HT1080 (cell line): ENCODE results near the gene NLGN1. TPM values are rescaled to one million over a fixed set of nuclear protein-coding genes. Genes with fewer than 3 reads are reported as not detected.
"Not testable (repeated sequence)": the region's sequence is repeated elsewhere in the genome, so short reads cannot be mapped to it uniquely, and the experiment has no call there.

Source experiments
- DNase-seq: peaks from one replicate; pipeline ENCODE4 v3.0.0-alpha.2; 2015; ENCODE audit warnings: low read depth
- total RNA-seq: library from RNA; depleted of rRNA; stranded (reverse); fragments of >200 nt; shearing (Covaris generic); gene quantifications from 2 replicates; pipeline ENCODE4 v1.2.3, GENCODE V29; 2014

NLGN1 gene
- total RNA-seq, 1 experiment from 2014 or later, result 1.6 TPM

DNA sequence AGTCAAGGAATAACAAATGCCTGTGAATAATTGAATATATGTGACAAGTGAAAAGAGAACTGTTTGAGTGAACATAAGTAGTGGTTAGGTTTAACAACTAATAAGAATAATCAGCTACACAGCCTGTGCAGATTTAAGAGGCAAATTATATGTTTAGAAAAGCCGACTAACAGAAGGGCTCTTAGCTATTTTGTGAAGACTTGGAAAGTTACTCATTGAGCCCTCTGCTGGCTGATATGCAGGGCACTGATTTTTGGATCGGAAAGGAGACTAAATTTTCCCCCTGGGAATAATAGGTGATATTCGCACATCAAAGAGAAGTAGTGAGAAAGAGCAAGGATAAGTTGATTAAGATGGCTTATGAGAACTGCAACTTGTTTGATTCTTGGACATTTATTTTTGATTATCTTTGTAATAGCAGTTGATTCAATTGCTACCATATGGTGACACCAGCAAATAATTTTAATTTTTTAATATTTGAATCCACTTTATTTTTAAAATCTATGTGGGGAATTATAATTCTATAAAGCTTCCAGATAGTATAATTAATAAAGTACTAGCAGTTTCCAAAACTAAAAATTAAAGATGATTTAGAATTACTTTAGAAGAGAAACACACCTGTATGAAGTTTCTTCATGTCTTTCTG is 156.2 kb downstream of the NLGN1 start:
- DNase-seq, result peak; percentile 45

DNA sequence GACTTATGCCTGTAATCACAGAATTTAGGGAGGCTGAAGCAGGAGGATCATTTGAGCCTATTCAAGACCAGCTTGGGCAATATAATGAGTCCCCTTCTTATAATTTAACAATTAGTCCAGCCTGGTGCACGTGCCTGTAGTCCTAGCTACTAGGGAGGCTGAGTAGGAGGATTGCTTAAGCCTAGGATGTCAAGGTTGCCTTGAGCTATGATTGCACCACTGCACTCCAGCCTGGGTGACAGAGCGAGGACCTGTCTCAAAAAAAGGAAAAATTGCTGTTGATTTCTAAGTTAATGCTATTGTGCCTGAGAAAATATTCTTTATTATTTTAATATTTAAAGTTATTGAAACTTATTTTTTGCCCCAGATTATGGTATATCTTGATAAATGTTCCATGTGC is 159.0 kb downstream of the NLGN1 start:
- no peak for DNase-seq

DNA sequence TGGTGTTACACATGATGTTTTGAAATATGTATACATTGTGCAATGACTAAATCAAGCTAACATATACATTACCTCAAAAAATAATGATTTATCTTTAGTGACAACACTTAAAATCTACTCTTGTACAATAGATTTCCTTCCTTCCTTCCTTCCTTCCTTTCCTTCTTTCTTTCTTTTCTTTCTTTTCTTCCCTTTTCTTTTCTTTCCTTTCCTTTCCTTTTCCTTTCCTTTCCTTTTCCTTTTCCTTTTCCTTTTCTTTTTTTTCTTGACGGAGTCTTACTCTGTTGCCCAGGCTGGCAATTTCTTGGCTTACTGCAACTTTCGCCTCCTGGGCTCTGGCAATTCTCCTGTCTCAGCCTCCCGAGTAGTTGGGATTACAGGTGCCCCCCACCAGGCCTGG is 170.5 kb downstream of the NLGN1 start:
- no peak for DNase-seq

DNA sequence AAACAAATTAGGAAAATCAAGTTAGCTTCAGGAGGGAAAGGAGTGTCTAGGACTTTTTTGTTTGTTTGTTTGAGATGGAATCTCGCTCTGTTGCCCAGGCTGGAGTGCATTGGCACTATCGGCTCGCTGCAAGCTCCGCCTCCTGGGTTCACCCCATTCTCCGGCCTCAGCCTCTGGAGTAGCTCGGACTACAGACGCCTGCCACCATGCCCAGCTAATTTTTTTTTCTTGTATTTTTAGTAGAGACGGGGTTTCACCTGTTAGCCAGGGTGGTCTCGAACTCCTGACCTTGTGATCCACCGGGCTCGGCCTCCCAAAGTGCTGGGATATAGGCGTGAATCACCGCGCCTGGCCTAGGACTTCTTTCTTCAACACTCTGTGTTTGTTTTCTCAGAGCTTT is 171.1 kb downstream of the NLGN1 start:
- DNase-seq, result no peak

DNA sequence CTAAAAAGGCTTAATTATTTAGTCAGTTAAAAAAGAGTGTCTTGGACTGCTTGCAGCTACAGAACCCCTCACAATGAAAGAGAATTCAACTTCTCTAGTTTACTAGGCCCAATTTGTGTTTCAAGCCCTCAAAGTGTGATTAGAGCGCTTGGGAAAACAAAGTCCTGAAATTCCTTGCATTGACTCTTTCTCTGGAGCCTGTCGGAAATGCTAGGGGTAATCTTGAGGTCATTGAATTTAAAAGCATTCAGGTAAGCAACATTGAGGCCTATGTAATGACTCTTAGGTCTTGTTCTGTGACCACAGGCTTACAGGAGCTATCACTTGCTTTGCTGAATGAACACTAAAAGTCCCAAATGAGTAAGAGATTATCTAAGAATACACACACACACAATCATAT is 186.0 kb downstream of the NLGN1 start:
- DNase-seq, result no peak

DNA sequence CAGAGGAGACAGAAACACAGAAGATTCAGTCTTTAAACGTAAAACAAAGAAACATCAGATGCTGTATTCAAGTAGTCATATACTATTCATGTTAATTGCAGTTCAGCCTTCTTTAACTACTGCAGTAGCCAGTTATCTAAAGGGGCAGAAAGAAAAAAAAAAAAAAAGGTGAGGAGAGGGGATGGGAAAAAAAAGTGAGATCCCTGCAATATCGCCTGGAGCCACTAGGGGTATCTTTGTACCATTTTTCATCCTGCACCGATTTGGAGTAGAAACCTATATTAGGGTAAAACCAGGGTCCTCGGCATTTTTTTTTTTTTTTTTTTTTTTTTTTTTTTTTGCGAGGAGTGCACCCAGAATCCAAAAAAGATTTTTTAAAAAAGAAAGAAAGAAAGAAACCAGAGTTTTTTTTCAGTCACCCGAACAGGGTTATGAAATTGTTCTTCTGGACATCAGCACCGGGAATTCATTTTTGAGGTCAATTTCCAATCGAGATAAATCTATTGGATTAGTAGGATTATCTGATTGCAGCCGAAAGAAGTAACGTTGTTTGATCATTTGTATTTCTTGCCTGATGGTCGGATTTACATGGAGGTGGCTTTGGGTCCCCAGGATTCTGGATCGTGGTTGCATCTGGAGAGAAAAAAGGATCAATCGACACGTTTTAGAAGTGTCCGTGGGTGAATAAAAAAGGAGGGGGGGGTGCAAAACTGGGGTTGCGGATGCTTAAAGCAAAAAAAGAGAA is 186.7 kb downstream of the NLGN1 start:
- DNase-seq, result peak; percentile 59

DNA sequence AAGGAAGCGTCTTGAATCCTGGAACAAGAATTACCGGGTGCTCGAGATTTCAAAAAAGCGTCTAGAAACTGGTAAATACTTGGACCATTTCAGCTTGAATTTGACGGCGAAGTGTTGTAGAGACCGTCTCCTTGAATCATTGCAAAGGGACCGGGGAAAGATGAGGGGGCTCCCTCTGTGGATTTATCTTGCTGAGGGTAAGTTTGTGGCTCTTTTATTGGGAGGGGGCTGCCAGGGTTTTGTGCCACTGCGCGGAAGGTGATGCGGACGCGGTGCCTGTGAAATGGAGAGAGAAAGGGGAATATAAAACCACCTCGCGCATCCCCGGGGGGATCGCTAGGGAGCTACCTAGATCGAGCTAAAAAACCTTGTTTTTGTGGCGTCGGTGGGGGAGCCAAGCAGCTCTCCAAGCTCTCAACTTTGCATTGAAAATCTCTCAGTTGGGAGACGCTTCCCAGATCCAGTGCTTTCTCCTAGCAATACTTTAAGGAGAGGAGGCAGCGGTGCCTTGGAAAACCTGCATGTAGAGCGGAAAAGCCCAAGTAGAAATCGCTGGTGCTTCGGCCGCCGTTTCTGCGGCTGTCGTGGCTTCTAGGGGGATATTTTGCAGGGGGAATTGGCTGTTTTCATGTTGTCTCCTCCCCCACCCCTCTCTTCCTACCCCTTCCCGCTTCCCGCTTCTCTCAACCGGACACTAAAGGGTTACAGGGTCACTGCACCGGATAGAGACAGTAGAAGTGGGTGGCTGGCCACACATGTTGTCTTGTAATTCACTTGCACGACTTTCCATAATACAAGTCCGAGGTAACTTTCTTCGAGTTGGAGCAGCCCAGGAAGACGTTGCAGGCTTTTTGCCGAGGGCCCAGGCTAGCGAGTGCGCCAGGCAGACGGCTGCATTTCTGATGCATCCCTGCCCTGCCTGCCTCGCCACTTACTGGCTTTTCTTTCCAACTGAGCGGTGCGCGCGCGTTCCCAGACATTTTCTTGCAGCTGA is 187.6 kb downstream of the NLGN1 start:
- no peak for DNase-seq

GRCh38 chr3:173586166-173586565 is 188.6 kb downstream of the NLGN1 start:
- no peak for DNase-seq

- DNase-seq, result no peak
These were observed 189.5 kb downstream of the NLGN1 start for GRCh38 chr3:173587055-173587454.

DNA sequence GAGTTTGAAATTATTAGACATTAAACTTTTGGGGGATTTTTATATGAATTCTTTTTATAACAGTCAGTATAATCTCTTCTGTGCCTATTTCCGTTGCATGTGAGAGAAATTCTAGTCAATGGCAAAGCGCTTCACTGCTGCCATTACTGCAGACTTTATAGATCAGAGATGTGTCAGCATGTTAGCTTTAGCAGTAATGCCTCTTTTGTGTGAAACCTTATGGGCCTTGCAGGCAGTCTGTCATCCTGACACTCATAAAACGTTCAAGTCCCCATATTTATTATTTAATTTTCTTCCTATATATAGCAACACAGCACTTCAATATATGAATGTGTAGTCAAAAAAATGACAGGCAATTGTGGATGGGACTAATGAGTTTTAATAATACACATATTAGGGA is 191.0 kb downstream of the NLGN1 start:
- no peak for DNase-seq

DNA sequence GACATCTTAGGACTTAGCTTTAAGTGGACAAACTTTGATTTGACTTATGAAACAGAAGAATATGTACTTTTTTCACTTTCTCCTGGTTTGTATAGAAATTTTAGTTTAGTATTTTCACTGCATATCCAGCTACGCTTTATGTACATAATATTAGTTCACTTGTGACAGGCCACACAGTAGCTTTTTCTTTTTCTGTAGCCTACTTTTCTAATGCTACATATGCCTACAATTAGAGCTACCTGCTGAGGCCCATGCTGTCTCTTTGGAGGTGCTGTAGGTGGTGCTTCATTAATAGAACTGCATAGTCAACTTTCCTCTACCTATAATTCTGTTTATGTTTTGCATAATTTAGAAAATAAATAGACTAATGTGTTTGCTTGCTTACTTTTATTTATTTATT is 191.6 kb downstream of the NLGN1 start:
- no peak for DNase-seq

GRCh38 chr3:173591401-173591800 is 193.9 kb downstream of the NLGN1 start:
- DNase-seq, result no peak

DNA sequence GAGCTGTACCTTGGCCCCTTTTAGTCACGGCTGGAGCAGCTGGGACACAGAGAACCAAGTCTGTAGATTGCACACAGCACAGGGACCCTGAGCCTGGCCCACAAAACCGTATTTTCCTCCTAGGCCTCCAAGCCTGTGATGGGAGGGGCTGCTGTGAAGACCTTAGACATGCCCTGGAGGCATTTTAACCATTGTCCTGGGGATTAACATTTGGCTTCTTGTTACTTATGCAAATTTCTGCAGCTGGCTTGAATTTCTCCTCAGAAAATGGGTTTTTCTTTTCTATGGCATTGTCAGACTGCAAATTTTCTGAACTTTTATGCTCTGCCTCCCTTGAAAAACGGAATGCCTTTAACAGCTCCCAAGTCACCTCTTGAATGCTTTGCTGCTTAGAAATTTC is 197.3 kb downstream of the NLGN1 start:
- DNase-seq, result not testable (repeated sequence)

DNA sequence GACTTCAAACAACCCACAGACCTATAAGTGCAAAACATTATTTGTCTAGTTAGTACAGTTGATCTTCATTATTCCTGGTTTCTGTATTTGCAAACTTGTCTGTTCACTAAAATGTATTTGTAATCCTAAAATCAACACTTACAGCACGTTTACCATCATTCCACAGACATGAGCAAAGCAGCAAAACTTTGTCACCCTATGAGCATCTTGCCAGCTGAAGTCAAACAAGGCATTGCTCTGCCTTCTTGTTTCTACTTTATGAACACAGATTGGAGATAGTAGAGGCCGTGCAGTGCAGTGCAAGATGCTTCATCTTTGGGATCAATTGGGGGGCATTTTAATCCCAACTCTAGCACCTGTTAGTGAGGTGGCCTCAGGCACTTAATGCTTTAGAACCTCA is 202.1 kb downstream of the NLGN1 start:
- DNase-seq, result no peak

DNA sequence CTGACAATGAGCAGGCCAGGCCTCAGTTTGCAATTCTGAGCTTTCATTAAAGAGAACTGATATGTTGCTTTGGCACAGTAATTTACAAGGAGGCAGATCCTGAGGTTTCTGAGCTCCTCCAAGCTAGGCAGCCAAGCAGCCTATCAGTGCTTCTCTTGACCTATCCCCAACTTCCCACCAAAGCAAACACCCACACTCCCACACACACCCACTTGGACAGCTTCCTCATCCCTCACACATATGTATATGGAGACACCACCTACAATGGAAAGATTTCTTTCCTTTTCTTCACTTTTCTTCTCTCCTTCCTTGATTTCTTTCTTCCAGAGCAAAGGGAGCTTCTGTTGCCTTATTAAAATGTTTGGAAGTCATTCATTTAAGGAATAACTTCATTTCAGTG is 217.0 kb downstream of the NLGN1 start:
- no peak for DNase-seq

DNA sequence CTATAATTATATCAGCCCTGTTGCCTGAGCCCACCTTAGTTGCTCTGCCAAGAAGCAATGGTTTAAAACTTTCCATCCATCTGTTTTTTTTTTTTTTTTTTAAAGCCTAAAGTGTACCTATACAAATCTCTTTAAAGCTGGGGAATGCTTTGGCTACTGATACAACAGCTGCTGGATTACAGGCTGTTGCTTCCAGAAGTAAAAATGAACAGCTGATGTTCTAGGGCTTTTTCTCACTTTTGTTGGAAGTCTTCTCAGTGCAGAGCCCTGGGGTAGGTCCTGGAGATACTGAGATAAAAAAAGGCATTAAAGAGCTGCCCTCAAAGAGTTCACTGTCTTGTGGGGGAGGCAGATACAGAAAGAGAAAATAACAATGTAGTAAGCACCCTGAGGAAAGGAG is 218.1 kb downstream of the NLGN1 start:
- DNase-seq, result no peak

DNA sequence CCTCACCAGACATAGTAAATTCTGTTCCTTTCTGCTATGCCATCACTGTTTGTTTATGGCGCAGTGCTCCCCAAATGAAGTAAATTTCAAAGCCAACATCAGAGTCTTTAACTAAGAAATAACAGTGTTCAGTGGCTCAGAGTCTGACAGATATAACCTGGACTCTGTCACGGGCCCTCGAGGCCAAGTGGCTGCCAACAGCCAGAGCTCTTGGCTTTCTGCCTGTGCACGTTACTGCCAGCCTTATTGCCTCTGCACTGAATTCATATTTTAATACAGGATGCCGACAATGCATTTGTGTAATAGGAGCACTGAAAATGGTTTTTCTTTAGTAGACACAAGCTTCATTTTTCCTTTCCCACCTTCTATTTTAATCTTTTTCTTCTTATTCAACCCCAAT is 219.9 kb downstream of the NLGN1 start:
- no peak for DNase-seq

DNA sequence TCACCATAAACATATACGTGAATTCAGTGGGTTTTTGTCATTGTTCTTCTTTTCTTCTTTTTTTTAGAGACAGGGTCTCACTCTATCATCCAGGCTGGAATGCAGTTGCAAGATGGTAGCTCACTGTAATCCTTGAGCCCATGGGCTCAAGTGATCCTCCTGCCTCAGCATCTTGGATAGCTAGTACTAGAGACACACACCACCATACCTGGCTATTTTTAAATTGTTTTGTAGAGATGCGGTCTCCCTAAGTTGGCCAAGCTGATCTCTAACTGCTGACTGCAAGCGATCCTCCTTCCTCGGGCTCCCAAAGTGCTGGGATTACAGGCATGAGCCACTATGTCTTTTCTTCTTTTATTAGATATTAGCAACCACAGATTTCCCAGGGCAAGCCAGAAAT is 220.6 kb downstream of the NLGN1 start:
- no peak for DNase-seq

- DNase-seq, result no peak
These were observed 221.2 kb downstream of the NLGN1 start for GRCh38 chr3:173618703-173619102.

DNA sequence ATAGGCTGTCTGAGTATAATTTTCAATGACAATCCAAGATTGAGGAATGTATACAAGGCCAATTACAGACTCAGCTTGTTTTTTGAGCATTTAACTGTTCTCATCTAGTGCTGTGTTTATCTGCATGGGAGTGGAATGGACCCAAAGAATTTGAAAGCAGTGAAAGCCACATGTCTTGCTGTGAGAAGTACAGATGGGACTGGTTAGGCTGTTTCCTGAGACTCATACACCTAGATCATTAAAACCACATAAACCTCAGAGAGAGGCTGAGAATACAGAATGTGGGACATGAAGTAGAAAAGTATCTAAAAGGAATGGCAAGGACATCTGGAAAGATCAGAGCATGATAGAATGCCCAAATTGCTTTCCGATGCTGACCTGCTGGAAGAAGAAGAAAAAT is 224.6 kb downstream of the NLGN1 start:
- DNase-seq, result peak; percentile 38

DNA sequence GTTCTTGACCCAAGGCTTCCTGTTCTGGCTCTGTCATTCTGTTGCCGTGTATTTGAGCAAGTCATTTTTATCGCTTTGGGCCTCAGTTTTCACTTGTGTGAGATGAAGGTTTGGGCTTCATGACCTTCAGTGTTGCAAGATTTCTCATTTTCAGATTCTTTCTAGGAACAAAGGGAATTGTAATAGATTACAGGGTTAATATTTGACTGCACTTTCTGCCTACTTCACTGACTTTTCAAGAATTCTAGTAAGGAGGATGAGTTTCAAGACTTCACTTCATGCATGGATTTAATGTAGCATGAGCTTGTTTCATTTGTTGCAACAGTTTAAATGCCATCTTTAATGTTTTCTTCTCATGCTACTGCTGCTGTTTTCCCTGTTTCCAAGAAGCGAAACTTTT is 226.5 kb downstream of the NLGN1 start:
- no peak for DNase-seq

GRCh38 chr3:173630849-173631248 is 233.3 kb downstream of the NLGN1 start:
- no peak for DNase-seq
